ENCODE measurements around the gene ADCY4.

ADCY4 gene

GRCh38 chr14:24310646-24311604, 23.9 kb downstream of the ADCY4 start, which contains the start of gene LTB4R:
LTB4R (plus strand) TSS chr14:24311502; CDS start chr14:24315652, 4,150 bp downstream.
- Histone ChIP-seq H3K27me3 (ENCODE audit: control insufficient read depth, insufficient read depth, low read length) (no peaks in the 10 kb centered on the region), H3K27ac (ENCODE audit: low read length) (no peak within 1 kb of the TSS), H3K9ac (ENCODE audit: low read length) (no peak within 1 kb of the TSS), H3K4me3 (ENCODE audit: low read length) (no peak within 1 kb of the TSS), H3K4me1 (ENCODE audit: control insufficient read depth, low read depth, low read length) (no peaks in the 10 kb centered on the region), H3K36me3 (ENCODE audit: control insufficient read depth, low read depth, low read length) (peaks cover 15% of the 10 kb centered on the region), H3K9me3 (ENCODE audit: control insufficient read depth, low read depth, low read length) (no peaks in the 10 kb centered on the region)

GRCh38 chr14:24310265-24310645, 24.6 kb downstream of the ADCY4 start:
- Histone ChIP-seq H3K9me3 (ENCODE audit: control insufficient read depth, low read depth, low read length) (no peaks in the 10 kb centered on the region), H3K27me3 (ENCODE audit: control insufficient read depth, insufficient read depth, low read length) (no peaks in the 10 kb centered on the region), H3K27ac (ENCODE audit: low read length) (no peak overlapping the region), H3K4me3 (ENCODE audit: low read length) (no peak overlapping the region), H3K9ac (ENCODE audit: low read length) (no peak overlapping the region), H3K4me1 (ENCODE audit: control insufficient read depth, low read depth, low read length) (no peaks in the 10 kb centered on the region), H3K36me3 (ENCODE audit: control insufficient read depth, low read depth, low read length) (peaks cover 21% of the 10 kb centered on the region)

- H3K4me3 ChIP-seq (ENCODE audit: low read length): no peak within 1 kb of the TSS
- H3K36me3 ChIP-seq (ENCODE audit: control insufficient read depth, low read depth, low read length): peaks cover 25% of the 10 kb centered on the region
- H3K9me3 ChIP-seq (ENCODE audit: control insufficient read depth, low read depth, low read length): no peaks in the 10 kb centered on the region
- H3K9ac ChIP-seq (ENCODE audit: low read length): no peak within 1 kb of the TSS
- H3K4me1 ChIP-seq (ENCODE audit: control insufficient read depth, low read depth, low read length): no peaks in the 10 kb centered on the region
- H3K27me3 ChIP-seq (ENCODE audit: control insufficient read depth, insufficient read depth, low read length): no peaks in the 10 kb centered on the region
- no peak within 1 kb of the TSS for H3K27ac ChIP-seq (ENCODE audit: low read length)
Observed at GRCh38 chr14:24309538-24310264, 25.2 kb downstream of the ADCY4 start, which contains the start of gene LTB4R2. LTB4R2 (plus strand) TSS chr14:24310140; CDS start chr14:24310665, 525 bp downstream.

DNA sequence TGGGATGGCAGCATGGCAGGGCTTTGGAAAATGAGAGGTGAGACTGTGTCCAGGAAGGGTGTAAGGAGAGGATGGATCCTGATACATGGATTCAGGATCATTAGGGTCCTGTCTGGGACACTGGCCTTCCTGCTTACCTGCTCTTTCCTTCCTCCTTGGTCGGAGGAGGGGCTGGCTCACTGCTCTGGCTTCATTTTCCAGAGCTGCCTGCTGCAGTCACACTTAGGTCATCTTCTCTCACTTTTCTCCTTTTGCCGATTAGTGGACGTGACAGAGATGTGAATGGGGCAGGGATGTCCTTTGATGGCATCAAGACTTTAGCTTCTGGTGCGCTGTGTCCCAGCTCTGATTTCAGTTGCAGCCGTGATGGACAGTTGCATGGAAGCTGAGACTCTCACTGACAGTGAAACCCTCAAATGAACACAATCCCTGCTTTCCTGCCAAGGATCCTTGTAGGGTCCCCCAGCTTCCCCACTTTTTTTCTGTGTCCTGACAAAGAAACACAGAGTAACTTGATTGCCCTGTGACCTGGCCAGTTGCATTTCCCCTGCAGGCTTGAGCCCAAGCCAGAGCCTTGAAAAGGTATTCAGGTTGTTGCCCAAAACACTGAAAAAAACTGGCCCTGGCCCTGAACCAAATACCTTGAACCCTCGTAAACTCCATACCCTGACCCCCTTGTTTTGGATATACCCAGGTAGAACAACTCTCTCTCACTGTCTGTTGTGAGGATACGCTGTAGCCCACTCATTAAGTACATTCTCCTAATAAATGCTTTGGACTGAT, 26.3 kb downstream of the ADCY4 start:
- Histone ChIP-seq H3K27ac (ENCODE audit: low read length) (no peak overlapping the region), H3K27me3 (ENCODE audit: control insufficient read depth, insufficient read depth, low read length) (no peaks in the 10 kb centered on the region), H3K4me3 (ENCODE audit: low read length) (no peak overlapping the region), H3K9ac (ENCODE audit: low read length) (no peak overlapping the region), H3K4me1 (ENCODE audit: control insufficient read depth, low read depth, low read length) (no peaks in the 10 kb centered on the region), H3K36me3 (ENCODE audit: control insufficient read depth, low read depth, low read length) (peaks cover 37% of the 10 kb centered on the region), H3K9me3 (ENCODE audit: control insufficient read depth, low read depth, low read length) (no peaks in the 10 kb centered on the region)

GRCh38 chr14:24307575-24308341, 27.1 kb downstream of the ADCY4 start, which contains the start of gene CIDEB:
CIDEB (minus strand) TSS chr14:24307977; CDS start chr14:24307858, 119 bp downstream.
- H3K4me1 ChIP-seq (ENCODE audit: control insufficient read depth, low read depth, low read length): no peaks in the 10 kb centered on the region
- no peaks in the 10 kb centered on the region for H3K27me3 ChIP-seq (ENCODE audit: control insufficient read depth, insufficient read depth, low read length)
- H3K27ac ChIP-seq (ENCODE audit: low read length): no peak within 1 kb of the TSS
- H3K4me3 ChIP-seq (ENCODE audit: low read length): no peak within 1 kb of the TSS
- H3K9me3 ChIP-seq (ENCODE audit: control insufficient read depth, low read depth, low read length): no peaks in the 10 kb centered on the region
- peaks cover 44% of the 10 kb centered on the region for H3K36me3 ChIP-seq (ENCODE audit: control insufficient read depth, low read depth, low read length)
- H3K9ac ChIP-seq (ENCODE audit: low read length): no peak within 1 kb of the TSS

DNA sequence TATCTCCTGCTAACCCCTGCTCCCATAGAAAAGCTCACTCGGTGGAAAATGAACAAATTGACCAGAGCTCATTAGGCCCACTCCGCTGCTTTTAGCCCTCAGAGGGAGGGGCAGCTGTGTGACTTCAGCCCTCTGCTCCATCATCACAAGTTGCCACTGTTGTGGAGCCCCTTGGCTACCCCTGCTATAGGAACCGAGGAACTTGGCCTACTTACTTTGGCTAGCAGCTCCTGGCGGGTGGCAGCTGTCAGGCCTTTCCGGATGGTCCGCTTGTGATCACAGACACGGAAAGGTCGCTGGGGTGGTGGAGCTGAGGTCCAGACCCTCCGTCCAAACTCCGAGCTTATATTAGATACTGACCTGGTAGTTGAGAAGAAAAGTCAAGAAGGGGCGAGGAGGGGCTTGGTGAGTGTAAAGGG, 27.7 kb downstream of the ADCY4 start:
- H3K9ac ChIP-seq (ENCODE audit: low read length): no peak overlapping the region
- H3K9me3 ChIP-seq (ENCODE audit: control insufficient read depth, low read depth, low read length): no peaks in the 10 kb centered on the region
- H3K4me3 ChIP-seq (ENCODE audit: low read length): no peak overlapping the region
- H3K27ac ChIP-seq (ENCODE audit: low read length): no peak overlapping the region
- H3K36me3 ChIP-seq (ENCODE audit: control insufficient read depth, low read depth, low read length): peaks cover 50% of the 10 kb centered on the region
- no peaks in the 10 kb centered on the region for H3K4me1 ChIP-seq (ENCODE audit: control insufficient read depth, low read depth, low read length)
- no peaks in the 10 kb centered on the region for H3K27me3 ChIP-seq (ENCODE audit: control insufficient read depth, insufficient read depth, low read length)

GRCh38 chr14:24304019-24304387, 30.9 kb downstream of the ADCY4 start:
- Histone ChIP-seq H3K27me3 (ENCODE audit: control insufficient read depth, insufficient read depth, low read length) (no peaks in the 10 kb centered on the region), H3K4me1 (ENCODE audit: control insufficient read depth, low read depth, low read length) (no peaks in the 10 kb centered on the region), H3K9ac (ENCODE audit: low read length) (no peak overlapping the region), H3K9me3 (ENCODE audit: control insufficient read depth, low read depth, low read length) (no peaks in the 10 kb centered on the region), H3K36me3 (ENCODE audit: control insufficient read depth, low read depth, low read length) (peaks cover 55% of the 10 kb centered on the region), H3K27ac (ENCODE audit: low read length) (no peak overlapping the region), H3K4me3 (ENCODE audit: low read length) (no peak overlapping the region)

- Histone ChIP-seq H3K9me3 (ENCODE audit: control insufficient read depth, low read depth, low read length) (no peaks in the 10 kb centered on the region), H3K27me3 (ENCODE audit: control insufficient read depth, insufficient read depth, low read length) (no peaks in the 10 kb centered on the region), H3K36me3 (ENCODE audit: control insufficient read depth, low read depth, low read length) (peaks cover 44% of the 10 kb centered on the region), H3K4me3 (ENCODE audit: low read length) (peak overlapping the region; percentile 89), H3K9ac (ENCODE audit: low read length) (peak overlapping the region; percentile 73), H3K27ac (ENCODE audit: low read length) (no peak overlapping the region), H3K4me1 (ENCODE audit: control insufficient read depth, low read depth, low read length) (no peaks in the 10 kb centered on the region)
Observed at GRCh38 chr14:24300326-24300980, 34.4 kb downstream of the ADCY4 start.

DNA sequence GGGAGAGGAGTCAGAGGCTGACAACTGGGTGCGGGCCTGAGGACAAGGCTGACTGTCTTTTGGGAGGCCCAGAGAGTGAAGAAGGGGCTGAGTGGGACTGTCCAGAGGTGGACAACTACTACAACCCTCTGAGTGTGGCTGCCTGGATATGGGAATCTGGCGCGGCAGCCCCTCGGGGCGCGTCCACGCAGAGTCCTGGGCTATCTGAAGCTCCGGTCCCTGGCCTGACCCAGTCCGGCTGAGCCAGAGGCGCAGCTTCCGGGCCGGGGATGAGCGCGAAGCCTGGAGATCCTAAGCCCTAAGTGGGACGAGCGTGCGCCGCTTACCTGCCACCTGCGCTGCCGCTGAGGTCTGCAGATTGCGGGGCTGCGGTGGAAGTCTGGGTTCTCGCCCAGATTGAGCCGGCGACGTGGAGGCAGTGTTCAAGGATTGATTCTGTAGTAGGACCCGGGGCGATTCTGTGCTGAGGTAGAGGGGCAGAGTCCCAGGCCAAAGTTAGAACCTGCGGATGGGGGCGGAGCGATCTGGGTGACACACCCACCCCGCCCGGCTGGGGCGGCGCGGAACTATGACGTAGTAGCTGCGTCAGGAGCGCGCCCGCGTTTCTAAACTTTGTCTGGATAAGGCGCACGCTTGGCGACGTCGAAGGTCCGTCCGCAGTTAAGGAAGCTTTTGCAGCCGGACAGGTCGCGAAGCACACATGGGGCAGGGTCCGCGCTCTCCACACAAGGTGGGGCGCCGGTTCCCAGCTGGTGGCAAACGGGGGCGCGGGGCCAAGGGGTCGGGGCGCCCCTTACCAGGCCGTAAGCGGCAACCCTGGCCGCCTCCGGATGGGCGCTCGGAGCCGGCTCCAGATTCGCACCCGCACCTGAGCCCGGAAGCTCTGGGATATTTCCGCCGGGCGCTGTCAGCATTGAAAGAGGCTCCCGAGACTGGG, 35.3 kb downstream of the ADCY4 start, which contains the start of the genes DHRS1 and NOP9:
DHRS1 (minus strand) TSS at position 526 of the 937 bp plus-strand sequence. CDS start 674 bp downstream, outside the sequence.
NOP9 (plus strand) TSS at position 596 of the 937 bp plus-strand sequence; CDS start at position 701, 105 bp downstream.
- no peaks in the 10 kb centered on the region for H3K4me1 ChIP-seq (ENCODE audit: control insufficient read depth, low read depth, low read length)
- H3K27ac ChIP-seq (ENCODE audit: low read length): no peak within 1 kb of the TSS
- H3K9ac ChIP-seq (ENCODE audit: low read length): peak within 1 kb of the TSS; percentile 73

More for the DNA sequence above, 35.3 kb downstream of the ADCY4 start, which contains the start of the genes DHRS1 and NOP9:
- Histone ChIP-seq H3K27me3 (ENCODE audit: control insufficient read depth, insufficient read depth, low read length) (no peaks in the 10 kb centered on the region), H3K4me3 (ENCODE audit: low read length) (peak within 1 kb of the TSS; percentile 89), H3K36me3 (ENCODE audit: control insufficient read depth, low read depth, low read length) (peaks cover 36% of the 10 kb centered on the region), H3K9me3 (ENCODE audit: control insufficient read depth, low read depth, low read length) (no peaks in the 10 kb centered on the region)
